Hematopoietic multipotent progenitor cell treated with erythropoietin and hydrocortisone succinate and interleukin-3 and kit ligand, for 8 days (in vitro differentiated cells): ENCODE data around the gene DENND2D.

Experiments used
- DNase-seq: peaks from one replicate; pipeline ENCODE4 v3.0.0-alpha.2; 2015

Gene DENND2D

GRCh38 chr1:111174070-111174469 lies 26.4 kb downstream of the DENND2D start:
- no peak for DNase-seq

GRCh38 chr1:111172463-111172862 lies 28.0 kb downstream of the DENND2D start:
- no peak for DNase-seq

DNA sequence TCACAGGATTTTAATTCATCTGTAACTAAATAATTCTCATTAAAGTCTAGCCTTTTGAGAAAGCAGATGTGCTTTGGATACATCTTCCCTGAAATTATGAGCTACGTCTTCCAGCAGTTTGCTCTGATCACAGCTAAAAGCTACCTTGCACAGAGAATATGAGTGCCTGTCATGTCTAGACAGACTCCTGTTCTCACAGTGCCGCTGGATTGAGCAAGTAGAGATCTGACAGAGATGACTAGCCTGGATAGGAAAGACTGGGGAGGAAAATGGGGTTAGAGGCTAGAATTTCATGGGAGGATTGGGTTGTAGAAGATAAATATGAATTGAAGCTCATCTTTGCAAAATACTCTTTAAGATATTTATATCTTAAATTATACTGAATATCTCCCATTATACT lies 36.3 kb downstream of the DENND2D start:
- DNase-seq, result no peak

DNA sequence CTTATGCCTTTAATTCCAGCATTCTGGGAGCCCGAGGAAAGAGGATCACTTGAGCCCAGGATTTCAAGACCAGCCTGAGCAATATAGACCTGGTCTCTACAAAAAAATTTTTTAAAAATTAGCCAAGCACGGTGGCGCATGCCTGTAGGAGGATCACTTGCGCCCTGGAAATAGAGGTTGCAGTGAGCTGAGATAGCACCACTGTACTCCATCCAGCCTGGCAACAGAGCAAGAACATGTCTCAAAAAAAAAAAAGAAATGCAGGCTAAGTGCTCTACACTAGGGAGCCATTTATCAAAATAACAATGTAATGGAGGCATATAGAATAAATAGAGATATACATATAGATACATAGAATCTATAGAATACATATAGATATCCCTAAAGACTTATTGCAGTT lies 37.1 kb downstream of the DENND2D start:
- DNase-seq, result no peak

GRCh38 chr1:111162488-111162880 lies 38.0 kb downstream of the DENND2D start:
- DNase-seq, result no peak

- peak; percentile 87 for DNase-seq
Observed at GRCh38 chr1:111161843-111162487, 38.5 kb downstream of the DENND2D start.

- DNase-seq, result no peak
Observed at GRCh38 chr1:111157431-111157830, 43.0 kb downstream of the DENND2D start.

GRCh38 chr1:111154021-111154999 lies 46.1 kb downstream of the DENND2D start:
- DNase-seq, result no peak

- no peak for DNase-seq
Observed at GRCh38 chr1:111151838-111152237, 48.6 kb downstream of the DENND2D start.

DNA sequence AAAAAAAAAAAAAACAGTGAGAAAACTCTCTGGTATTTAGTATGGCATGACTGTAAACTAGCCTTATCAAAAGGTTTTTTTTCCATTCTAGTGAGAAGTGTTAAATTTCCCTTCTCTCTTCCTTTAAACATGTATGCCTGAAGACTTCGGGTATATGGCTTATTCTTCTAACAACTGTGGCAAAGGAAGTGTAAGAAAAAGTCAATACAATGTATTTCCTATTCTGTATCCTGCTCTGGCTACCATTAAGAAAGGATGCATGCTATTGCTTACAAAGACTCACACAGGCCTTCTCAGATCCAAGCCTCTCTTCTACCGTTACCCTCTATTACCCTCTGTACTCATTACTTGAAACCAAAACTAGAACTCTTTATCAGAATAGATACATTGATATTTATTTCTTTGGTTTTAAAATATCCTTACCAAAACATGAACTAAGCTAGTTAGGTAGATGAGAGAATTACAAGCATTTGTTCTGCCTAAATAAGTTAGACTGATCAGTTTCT lies 52.0 kb downstream of the DENND2D start:
- no peak for DNase-seq

- DNase-seq, result no peak
Observed at GRCh38 chr1:111147948-111148347, 52.5 kb downstream of the DENND2D start.

GRCh38 chr1:111145963-111146768 lies 54.3 kb downstream of the DENND2D start:
- DNase-seq, result no peak

DNA sequence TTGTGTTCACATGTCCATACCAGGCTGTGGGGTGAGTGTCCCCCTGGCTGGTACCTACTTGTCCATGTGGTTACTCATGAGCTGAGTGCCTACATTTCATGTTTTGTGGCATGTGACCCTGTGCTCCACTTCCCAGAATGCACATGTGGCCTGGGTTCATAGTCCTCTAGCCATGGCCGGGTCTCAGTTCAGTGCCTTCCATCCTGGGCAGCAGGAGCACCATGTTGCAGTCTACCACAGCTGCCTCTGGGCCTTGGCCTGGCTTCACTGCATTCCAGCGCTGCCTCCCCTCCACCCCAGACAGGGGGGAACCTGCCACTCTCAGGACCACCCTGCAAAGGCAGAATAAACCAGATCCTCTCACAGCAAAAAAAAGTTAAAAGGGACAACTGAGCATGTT lies 54.9 kb downstream of the DENND2D start:
- DNase-seq, result no peak

DNA sequence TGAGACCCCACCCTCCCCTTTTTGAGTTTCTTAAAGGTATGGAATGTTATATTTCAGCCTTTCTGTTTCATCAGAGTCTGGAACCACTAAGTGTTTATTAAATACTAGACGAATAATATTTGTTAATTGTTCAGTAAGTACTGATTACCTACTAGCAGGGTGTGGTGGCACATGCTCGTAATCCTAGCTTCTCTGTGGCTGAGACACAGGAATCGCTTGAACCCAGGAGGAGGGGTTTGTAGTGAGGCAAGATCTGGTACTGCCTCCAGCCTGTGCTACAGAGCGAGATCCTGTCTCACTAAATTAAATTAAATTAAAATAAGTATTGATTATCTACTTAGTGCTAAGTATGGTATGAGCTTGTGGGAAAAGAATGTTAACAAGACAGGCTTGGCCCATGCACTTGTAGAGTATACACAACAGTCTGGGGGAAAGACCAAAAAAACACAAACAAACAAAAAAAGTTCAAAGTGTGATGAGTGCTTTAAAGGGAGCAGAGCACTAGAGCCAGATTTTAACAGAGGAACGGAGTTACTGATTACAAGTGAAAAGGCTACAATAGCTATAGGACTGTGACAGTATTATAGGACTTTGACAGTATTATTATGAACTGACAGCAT lies 58.0 kb downstream of the DENND2D start:
- DNase-seq, result peak; percentile 48

DNA sequence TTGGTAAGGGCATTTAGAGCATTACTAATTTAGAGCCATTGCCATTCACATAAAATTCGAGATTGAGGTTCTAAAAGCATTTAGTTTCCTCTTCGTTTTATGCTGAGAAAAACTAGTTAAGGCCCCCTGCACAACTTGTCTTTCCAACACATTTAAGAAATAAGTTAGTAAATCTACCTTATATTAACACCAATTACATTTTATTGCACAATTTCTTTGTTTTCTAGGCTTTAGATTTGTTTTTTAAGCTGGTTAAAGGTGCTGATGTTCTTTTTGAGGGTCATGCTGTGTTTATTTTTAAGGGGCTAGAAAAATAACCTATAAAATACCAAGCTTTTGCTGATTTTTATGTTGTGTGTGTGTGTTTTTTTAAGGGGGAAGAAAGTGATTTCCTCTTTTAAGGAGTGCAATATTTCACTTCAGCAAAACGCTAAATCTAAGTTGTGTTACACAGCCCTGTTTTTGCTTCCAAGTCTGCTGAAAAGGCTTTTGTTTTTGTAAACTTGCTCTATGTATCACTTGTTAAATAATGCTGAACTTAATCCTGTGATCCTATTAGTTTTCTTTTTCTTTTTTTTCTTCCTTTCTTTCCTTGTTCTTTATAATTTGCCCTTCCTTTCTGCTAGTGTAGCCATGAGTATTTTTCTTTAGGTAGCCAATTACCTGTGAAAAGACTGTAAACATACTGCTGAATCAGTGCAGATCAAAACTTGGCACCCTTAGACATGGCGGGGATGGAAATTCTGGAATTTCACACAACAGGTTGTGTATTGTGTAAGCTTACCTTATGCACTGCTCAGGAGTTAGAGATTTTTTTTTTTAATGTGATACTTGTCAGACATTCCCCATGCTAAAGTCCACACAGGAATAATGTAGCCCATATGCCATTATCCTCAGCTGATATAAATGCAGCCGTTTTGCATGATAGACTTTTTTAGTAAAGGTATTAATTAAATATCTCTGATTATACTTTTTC lies 58.9 kb downstream of the DENND2D start:
- DNase-seq, result no peak

GRCh38 chr1:111140680-111140967 lies 59.8 kb downstream of the DENND2D start:
- peak; percentile 67 for DNase-seq

DNA sequence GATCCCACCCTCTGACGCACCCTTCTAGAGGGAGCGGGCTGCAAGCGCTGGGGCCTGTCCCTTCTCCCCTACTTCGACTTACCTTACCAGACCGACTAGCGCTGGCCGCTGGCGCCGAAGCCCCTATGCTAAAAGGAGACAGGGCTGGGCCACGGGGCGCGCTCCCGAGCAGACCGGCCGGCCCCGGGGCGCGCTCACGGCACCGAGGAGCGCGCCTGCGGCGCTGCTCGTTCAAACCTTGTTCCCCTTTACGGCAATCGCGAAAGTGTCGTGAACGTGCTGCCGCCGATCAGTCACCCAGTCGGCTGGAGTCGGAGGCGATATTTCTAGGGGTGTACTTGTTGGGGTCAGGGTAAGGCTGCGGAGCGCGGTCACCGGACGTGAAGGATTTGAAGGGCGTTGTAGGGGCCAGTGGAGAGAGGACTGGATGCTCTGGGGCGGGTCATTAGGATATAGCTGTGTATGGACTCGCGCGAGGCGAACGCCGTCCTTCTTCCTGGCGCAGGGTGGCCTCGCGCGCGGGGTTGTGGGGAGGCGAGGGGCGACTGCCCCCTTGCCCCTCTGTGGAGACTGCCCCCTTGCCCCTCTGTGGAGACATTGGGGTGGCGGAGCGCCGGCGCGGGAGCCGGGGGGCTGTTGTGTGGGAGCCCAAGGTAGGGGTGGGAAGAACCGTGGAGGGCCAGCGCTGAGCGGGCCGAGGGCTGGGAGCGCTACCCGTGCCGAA lies 60.3 kb downstream of the DENND2D start, which contains the start of the genes CEPT1 and DRAM2:
CEPT1 (plus strand) TSS at position 268 of the 724 bp plus-strand sequence. CDS start 7,492 bp downstream, outside the sequence.
DRAM2 (minus strand) TSS at position 138 of the 724 bp plus-strand sequence. CDS start 8,539 bp downstream, outside the sequence.
- DNase-seq, result peak; percentile 94

DNA sequence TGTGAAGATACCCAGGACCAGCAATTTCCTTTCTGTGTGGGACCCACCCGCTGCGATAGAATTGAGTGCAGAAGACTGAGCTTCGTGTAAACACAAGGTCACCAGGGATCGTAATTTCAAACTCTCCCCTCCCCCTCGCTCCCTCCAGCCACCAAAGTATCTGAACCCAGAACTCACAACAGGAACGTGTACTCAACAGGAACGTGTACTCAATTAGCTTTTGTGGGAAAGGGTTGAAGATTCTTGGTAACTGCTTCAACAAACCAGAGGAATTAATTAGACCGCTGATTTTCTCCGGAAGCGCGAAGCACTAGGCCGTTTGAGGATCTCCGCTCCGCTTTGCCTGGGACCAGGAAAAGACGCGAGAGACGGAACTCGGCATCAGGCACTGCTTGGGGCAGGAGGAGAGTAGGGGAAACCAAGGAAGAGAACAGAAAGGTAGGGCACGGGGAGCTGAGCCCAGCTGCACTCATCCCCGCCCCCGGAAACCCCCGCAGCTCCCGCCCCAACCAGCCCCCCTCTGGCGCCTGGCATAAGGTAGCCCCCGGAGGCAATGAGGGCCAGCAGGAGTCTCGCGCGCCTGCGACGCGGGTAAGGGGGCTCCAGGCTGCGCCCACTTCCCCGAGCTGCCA lies 61.0 kb downstream of the DENND2D start:
- peak; percentile 55 for DNase-seq
